NT2/D1 (cell line): ENCODE data around the gene SPART.
"Not testable (repeated sequence)": the region's sequence is repeated elsewhere in the genome, so short reads cannot be mapped to it uniquely, and the experiment has no call there.

Experiments used
- DNase-seq: peaks from one replicate; pipeline ENCODE4 v3.0.0-alpha.2; 2011; ENCODE audit warnings: low read depth, low spot score
- H3K27me3 ChIP-seq: 2 replicates; pipeline ENCODE4 v1.6.0; 2011; ENCODE audit warnings: mild to moderate bottlenecking; ENCODE audit not compliant: insufficient read length, insufficient read depth
- H3K36me3 ChIP-seq: 2 replicates; pipeline ENCODE4 v1.6.1; 2011; ENCODE audit warnings: mild to moderate bottlenecking, low read length, mixed read lengths; ENCODE audit not compliant: insufficient read depth, insufficient read length
- H3K4me1 ChIP-seq: 2 replicates; pipeline ENCODE4 v1.5.1; 2011; ENCODE audit not compliant: insufficient read depth, insufficient read length
- H3K4me3 ChIP-seq: 2 replicates; pipeline ENCODE4 v1.5.1; 2011; ENCODE audit warnings: low read depth; ENCODE audit not compliant: insufficient read length
- H3K9ac ChIP-seq: 2 replicates; pipeline ENCODE4 v1.6.0; 2011; ENCODE audit warnings: low read depth; ENCODE audit not compliant: insufficient read length
- H3K9me3 ChIP-seq: 2 replicates; pipeline ENCODE4 v1.5.1; 2011; ENCODE audit warnings: mild to moderate bottlenecking, low read length; ENCODE audit not compliant: insufficient read depth
- SUZ12 ChIP-seq: IDR thresholded peaks from 2 replicates; pipeline ENCODE4 v1.6.1; 2011; ENCODE audit not compliant: insufficient read length, insufficient read depth; ENCODE audit errors: extremely low read depth
- YY1 ChIP-seq: IDR thresholded peaks from 2 replicates; pipeline ENCODE4 v1.6.1; 2011; ENCODE audit not compliant: insufficient read length, insufficient read depth
- ZNF274 ChIP-seq: IDR thresholded peaks from 2 replicates; pipeline ENCODE4 v1.6.1; 2011; ENCODE audit warnings: mild to moderate bottlenecking, low read depth, low read length

The SPART gene

GRCh38 chr13:36313047-36313969, 32.9 kb downstream of the SPART start:
- Histone ChIP-seq H3K9ac (no peak overlapping the region), H3K4me1 (no peaks in the 10 kb centered on the region), H3K36me3 (peaks cover 46% of the 10 kb centered on the region), H3K4me3 (no peak overlapping the region), H3K27me3 (no peaks in the 10 kb centered on the region), H3K9me3 (peaks cover 8% of the 10 kb centered on the region; the same call in 1 of the 2 replicates)
- no peak for DNase-seq
- TF ChIP-seq ZNF274, result no peak
- no peak for TF ChIP-seq YY1
- TF ChIP-seq SUZ12, result no peak

GRCh38 chr13:36310417-36311108, 35.6 kb downstream of the SPART start:
- DNase-seq, result no peak
- no peak overlapping the region for H3K4me3 ChIP-seq
- H3K9me3 ChIP-seq, result peaks cover 3% of the 10 kb centered on the region; the same call in 1 of the 2 replicates
- H3K36me3 ChIP-seq, result peaks cover 43% of the 10 kb centered on the region
- H3K9ac ChIP-seq, result no peak overlapping the region
- TF ChIP-seq SUZ12 (no peak), YY1 (no peak), ZNF274 (no peak)
- H3K27me3 ChIP-seq, result no peaks in the 10 kb centered on the region
- no peaks in the 10 kb centered on the region for H3K4me1 ChIP-seq

- Histone ChIP-seq H3K27me3 (no peaks in the 10 kb centered on the region), H3K36me3 (peaks cover 10% of the 10 kb centered on the region)
- no peak for DNase-seq
Measured at GRCh38 chr13:36302289-36302688, 43.9 kb downstream of the SPART start.

GRCh38 chr13:36299469-36299868, 46.7 kb downstream of the SPART start:
- H3K36me3 ChIP-seq, DNase-seq, H3K9ac ChIP-seq, H3K4me3 ChIP-seq, H3K27me3 ChIP-seq, H3K4me1 ChIP-seq: not testable (repeated sequence)
- H3K9me3 ChIP-seq, result peaks cover 36% of the 10 kb centered on the region; the same call in 1 of the 2 replicates

More at GRCh38 chr13:36302289-36302688, 43.9 kb downstream of the SPART start:
- Histone ChIP-seq H3K9ac (no peak overlapping the region), H3K4me3 (no peak overlapping the region), H3K9me3 (peaks cover 29% of the 10 kb centered on the region; the same call in 1 of the 2 replicates), H3K4me1 (no peaks in the 10 kb centered on the region)
- TF ChIP-seq ZNF274 (no peak), YY1 (no peak), SUZ12 (no peak)

- peak; percentile 48 for DNase-seq
- TF ChIP-seq SUZ12 (no peak), ZNF274 (no peak), YY1 (no peak)
- no peak overlapping the region for H3K9ac ChIP-seq
- H3K27me3 ChIP-seq, result no peaks in the 10 kb centered on the region
- peaks cover 36% of the 10 kb centered on the region; the same call in 1 of the 2 replicates for H3K9me3 ChIP-seq
- H3K36me3 ChIP-seq, result peaks cover 2% of the 10 kb centered on the region
- H3K4me3 ChIP-seq, result no peak overlapping the region
- no peaks in the 10 kb centered on the region for H3K4me1 ChIP-seq
Measured at GRCh38 chr13:36298535-36299068, 47.6 kb downstream of the SPART start.

GRCh38 chr13:36297366-36298338, 48.5 kb downstream of the SPART start, which contains the start of gene CCDC169:
TSS of gene CCDC169 (minus strand) at chr13:36297814. CDS start at chr13:36297719, 95 bp downstream.
- Histone ChIP-seq H3K4me1 (no peaks in the 10 kb centered on the region), H3K36me3 (no peaks in the 10 kb centered on the region), H3K27me3 (no peaks in the 10 kb centered on the region), H3K9me3 (peaks cover 40% of the 10 kb centered on the region; the same call in 1 of the 2 replicates), H3K9ac (no peak within 1 kb of the TSS), H3K4me3 (no peak within 1 kb of the TSS)
- no peak for DNase-seq
- no peak for TF ChIP-seq ZNF274
